H1 (cell line): ENCODE data around the gene CCDC60.

Experiments
- CHD2 ChIP-seq: IDR thresholded peaks from 2 replicates; pipeline ENCODE4 v1.6.1; 2012; ENCODE audit warnings: low read length, improper control_type of control experiment
- EZH2 ChIP-seq: fragments of 200-600 bp; sonication (generic); IDR thresholded peaks from 2 replicates; pipeline ENCODE4 v1.7.1; 2012; ENCODE audit warnings: low read depth, mild to moderate bottlenecking, moderate library complexity, low read length, inconsistent platforms; ENCODE audit not compliant: severe bottlenecking
- JUN ChIP-seq: IDR thresholded peaks from 2 replicates; pipeline ENCODE4 v1.6.1; 2011; ENCODE audit warnings: low read depth, mild to moderate bottlenecking, improper control_type of control experiment, low read length
- JUND ChIP-seq: IDR thresholded peaks from 2 replicates; pipeline ENCODE4 v1.6.1; 2011; ENCODE audit warnings: mild to moderate bottlenecking, improper control_type of control experiment, low read length
- POLR2AphosphoS5 ChIP-seq: IDR thresholded peaks from 2 replicates; pipeline ENCODE4 v1.6.1; 2011; ENCODE audit warnings: low read depth, low read length
- RAD21 ChIP-seq, 2 experiments: IDR thresholded peaks in 1 of 2; conservative IDR thresholded peaks in 1 of 2; 2 replicates each; pipeline ENCODE4 v1.6.1; 2011; ENCODE audit warnings: low read depth in 2 of 2, low read length in 2 of 2, improper control_type of control experiment in 1 of 2, inconsistent platforms in 1 of 2, mild to moderate bottlenecking in 1 of 2, moderate library complexity in 1 of 2
- SUZ12 ChIP-seq: fragments of 200-600 bp; sonication (generic); IDR thresholded peaks from 2 replicates; pipeline ENCODE4 v1.6.1; 2012; ENCODE audit warnings: mild to moderate bottlenecking, inconsistent platforms, low read length, moderate library complexity, mixed read lengths
- TEAD4 ChIP-seq: IDR thresholded peaks from 2 replicates; pipeline ENCODE4 v1.6.1; 2012; ENCODE audit warnings: low read depth, low read length, inconsistent platforms, mixed read lengths
- ZNF274 ChIP-seq: IDR thresholded peaks from 2 replicates; pipeline ENCODE4 v1.7.0; 2012; ENCODE audit warnings: low read length, borderline replicate concordance; ENCODE audit errors: extremely low read depth
- TF ChIP-seq, protein P1 (sequence below), 3 experiments: IDR thresholded peaks; 1 replicate in 2 of 3; 2 replicates in 1 of 3; pipeline versions ENCODE4 v1.5.1 to v1.6.1; 2011; ENCODE audit warnings: low read length in 3 of 3, mild to moderate bottlenecking in 3 of 3, inconsistent platforms in 2 of 3, low read depth in 1 of 3, moderate library complexity in 1 of 3; ENCODE audit not compliant: insufficient read depth in 1 of 3; ENCODE audit errors: control extremely low read depth in 1 of 3
- TF ChIP-seq, protein P2 (sequence below): IDR thresholded peaks from 2 replicates; pipeline ENCODE4 v1.6.1; 2012; ENCODE audit warnings: inconsistent platforms

DNA sequence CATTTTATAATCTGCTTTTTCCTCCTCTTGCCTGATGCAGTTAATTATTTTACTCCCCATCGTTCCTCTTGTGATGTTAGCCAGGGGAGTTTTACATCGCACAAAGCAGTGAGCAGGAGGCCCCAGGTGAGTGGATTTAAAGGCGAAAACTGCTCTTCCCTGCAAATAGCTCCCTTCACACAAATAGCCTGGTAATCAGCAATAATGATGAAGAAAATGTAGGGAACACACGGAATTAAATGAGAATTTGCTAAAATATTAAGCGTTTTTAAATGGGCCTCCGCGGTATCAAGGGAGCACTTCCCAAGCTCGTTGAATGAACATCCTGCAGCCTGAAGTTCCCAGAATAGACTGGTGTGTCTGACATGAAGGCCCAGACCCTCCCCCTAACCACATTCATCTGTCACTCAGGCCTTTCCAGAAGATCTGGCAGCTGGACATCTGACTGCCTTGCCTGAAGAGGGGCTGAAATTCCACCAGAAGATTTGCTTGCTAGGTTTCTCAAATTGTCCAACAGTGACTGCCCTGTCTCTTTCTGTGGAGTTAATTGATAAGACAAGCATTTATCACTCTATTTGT, 127.2 kb downstream of the CCDC60 start:
- TF ChIP-seq JUND (no peak), ZNF274 (no peak), CHD2 (no peak), POLR2AphosphoS5 (no peak), EZH2 (no peak), RAD21 (IDR thresholded peaks at IDR 0.05 in 1 of 2, conservative IDR thresholded peaks at IDR 0.05 in 1 of 2; ENCODE audit: low read depth in 2 of 2, low read length in 2 of 2) (no peak), SUZ12 (no peak), TEAD4 (no peak), JUN (no peak)
- TF ChIP-seq, protein P1, sequence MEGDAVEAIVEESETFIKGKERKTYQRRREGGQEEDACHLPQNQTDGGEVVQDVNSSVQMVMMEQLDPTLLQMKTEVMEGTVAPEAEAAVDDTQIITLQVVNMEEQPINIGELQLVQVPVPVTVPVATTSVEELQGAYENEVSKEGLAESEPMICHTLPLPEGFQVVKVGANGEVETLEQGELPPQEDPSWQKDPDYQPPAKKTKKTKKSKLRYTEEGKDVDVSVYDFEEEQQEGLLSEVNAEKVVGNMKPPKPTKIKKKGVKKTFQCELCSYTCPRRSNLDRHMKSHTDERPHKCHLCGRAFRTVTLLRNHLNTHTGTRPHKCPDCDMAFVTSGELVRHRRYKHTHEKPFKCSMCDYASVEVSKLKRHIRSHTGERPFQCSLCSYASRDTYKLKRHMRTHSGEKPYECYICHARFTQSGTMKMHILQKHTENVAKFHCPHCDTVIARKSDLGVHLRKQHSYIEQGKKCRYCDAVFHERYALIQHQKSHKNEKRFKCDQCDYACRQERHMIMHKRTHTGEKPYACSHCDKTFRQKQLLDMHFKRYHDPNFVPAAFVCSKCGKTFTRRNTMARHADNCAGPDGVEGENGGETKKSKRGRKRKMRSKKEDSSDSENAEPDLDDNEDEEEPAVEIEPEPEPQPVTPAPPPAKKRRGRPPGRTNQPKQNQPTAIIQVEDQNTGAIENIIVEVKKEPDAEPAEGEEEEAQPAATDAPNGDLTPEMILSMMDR (IDR thresholded peaks at IDR 0.05; ENCODE audit: control extremely low read depth in 1 of 3, insufficient read depth in 1 of 3, low read depth in 1 of 3, low read length in 3 of 3): no peak
- TF ChIP-seq, protein P2, sequence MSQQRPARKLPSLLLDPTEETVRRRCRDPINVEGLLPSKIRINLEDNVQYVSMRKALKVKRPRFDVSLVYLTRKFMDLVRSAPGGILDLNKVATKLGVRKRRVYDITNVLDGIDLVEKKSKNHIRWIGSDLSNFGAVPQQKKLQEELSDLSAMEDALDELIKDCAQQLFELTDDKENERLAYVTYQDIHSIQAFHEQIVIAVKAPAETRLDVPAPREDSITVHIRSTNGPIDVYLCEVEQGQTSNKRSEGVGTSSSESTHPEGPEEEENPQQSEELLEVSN: no peak
